K562 (cell line): ENCODE measurements around the gene AURKB. TPM values are rescaled to one million over a fixed set of nuclear protein-coding genes. Genes with fewer than 3 reads are reported as not detected.

Source experiments
- ELF1 ChIP-seq: fragments of 200-800 bp; sonication (Bioruptor generic); IDR thresholded peaks from 2 replicates; pipeline ENCODE4 v1.6.1; 2016; ENCODE audit warnings: missing genetic modification characterization, missing compliant biosample characterization
- EP300 ChIP-seq: IDR thresholded peaks from 2 replicates; pipeline ENCODE4 v1.6.1; 2012; ENCODE audit warnings: low read length, improper control_type of control experiment
- GTF2E2 ChIP-seq: fragments of 200-800 bp; sonication (Bioruptor generic); IDR thresholded peaks from 2 replicates; pipeline ENCODE4 v1.6.1; 2016; ENCODE audit warnings: missing genetic modification characterization, missing compliant biosample characterization
- GTF2F1 ChIP-seq: IDR thresholded peaks from 2 replicates; pipeline ENCODE4 v1.6.1; 2011; ENCODE audit warnings: low read depth, low read length, improper control_type of control experiment
- MXI1 ChIP-seq: IDR thresholded peaks from 2 replicates; pipeline ENCODE4 v1.6.1; 2011; ENCODE audit warnings: low read depth, mild to moderate bottlenecking, improper control_type of control experiment, low read length
- RAD51 ChIP-seq: fragments of 450-650 bp; IDR thresholded peaks from 2 replicates; pipeline ENCODE4 v1.7.1; 2016; ENCODE audit warnings: low read depth, mild to moderate bottlenecking, borderline replicate concordance
- SOX6 ChIP-seq: fragments of 450-650 bp; IDR thresholded peaks from 2 replicates; pipeline ENCODE4 v1.6.1; 2014; ENCODE audit warnings: mild to moderate bottlenecking
- SREBF1 ChIP-seq: fragments of 150-350 bp; IDR thresholded peaks from 2 replicates; pipeline ENCODE4 v1.6.1; 2014; ENCODE audit warnings: antibody characterized with exemption, low read depth, low read length, borderline replicate concordance
- YY1 ChIP-seq, 3 experiments: IDR thresholded peaks; 2 replicates each; pipeline ENCODE4 v1.6.1; 2011; ENCODE audit warnings: low read length in 2 of 3, mild to moderate bottlenecking in 2 of 3, moderate library complexity in 2 of 3, borderline replicate concordance in 1 of 3, control low read depth in 1 of 3, low read depth in 1 of 3; ENCODE audit not compliant: insufficient read depth in 3 of 3, insufficient replicate concordance in 2 of 3, control insufficient read depth in 1 of 3, insufficient read length in 1 of 3; ENCODE audit errors: extremely low read depth in 1 of 3
- ZNF12 ChIP-seq: sonication (generic); formaldehyde crosslinking; IDR thresholded peaks from 2 replicates; pipeline ENCODE4 v1.4.0; 2020; ENCODE audit warnings: mild to moderate bottlenecking, missing genetic modification reagents
- ZNF184 ChIP-seq: sonication (generic); formaldehyde crosslinking; IDR thresholded peaks from 2 replicates; pipeline ENCODE4 v1.5.0; 2020; ENCODE audit warnings: missing genetic modification reagents
- ZNF197 ChIP-seq: fragments of 200-800 bp; sonication (Bioruptor generic); IDR thresholded peaks from 2 replicates; pipeline ENCODE4 v1.6.1; 2016; ENCODE audit warnings: low read depth, missing genetic modification characterization, missing compliant biosample characterization
- ZNF717 ChIP-seq: fragments of 250-450 bp; sonication (Bioruptor Pico); IDR thresholded peaks from 2 replicates; pipeline ENCODE4 v1.5.0; 2021
- ZNF764 ChIP-seq: fragments of 250-450 bp; sonication (Bioruptor Pico); IDR thresholded peaks from 2 replicates; pipeline ENCODE4 v1.4.0; 2020; ENCODE audit warnings: low read depth, mild to moderate bottlenecking, moderate library complexity
- polyA plus RNA-seq, 8 experiments: library from polyadenylated mRNA; depleted of rRNA in 4 of 8; stranded (reverse) in 5 of 8; unstranded in 3 of 8; fragments of >200 nt; fragmentation: Nextera tagmentation in 2 of 8; fragmentation: Illumina TruSeq in 1 of 8; extraction: Ambion mirVana in 2 of 8; extraction: Trizol in 1 of 8; gene quantifications; 2 replicates each; pipeline versions ENCODE4 v1.2.1 to v1.2.3, GENCODE V29; 2011 to 2014; ENCODE audit warnings: inconsistent platforms in 1 of 8, missing spikeins in 1 of 8
- total RNA-seq, 7 experiments: library from RNA; depleted of rRNA in 6 of 7; stranded (reverse); fragments of >200 nt in 6 of 7; fragmentation: Illumina TruSeq in 2 of 7; extraction: Trizol in 2 of 7; gene quantifications; 2 replicates each; pipeline versions ENCODE4 v1.2.1 to v1.2.3, GENCODE V29; 2011 to 2021; ENCODE audit warnings: low replicate concordance in 1 of 7
- TF ChIP-seq, protein P1 (sequence below): sonication (generic); formaldehyde crosslinking; IDR thresholded peaks from 2 replicates; pipeline ENCODE4 v1.8.1; 2023; ENCODE audit warnings: mild to moderate bottlenecking, missing genetic modification reagents
- TF ChIP-seq, protein P2 (sequence below), 2 experiments: fragments of 250-450 bp in 1 of 2; fragments of 450-650 bp in 1 of 2; sonication (Bioruptor Pico) in 1 of 2; IDR thresholded peaks; 2 replicates each; pipeline versions ENCODE4 v1.6.1 to v1.8.0; 2016 to 2021; ENCODE audit warnings: mild to moderate bottlenecking in 2 of 2, moderate library complexity in 2 of 2, missing compliant biosample characterization in 1 of 2, missing genetic modification characterization in 1 of 2
- TF ChIP-seq, protein P3 (sequence below): conservative IDR thresholded peaks from 2 replicates; pipeline ENCODE4 v1.6.1; 2011; ENCODE audit warnings: low read depth, mild to moderate bottlenecking, low read length; ENCODE audit not compliant: control insufficient read depth
- TF ChIP-seq, protein P4 (sequence below): fragments of 450-650 bp; IDR thresholded peaks from 2 replicates; pipeline ENCODE4 v1.6.1; 2016; ENCODE audit warnings: borderline replicate concordance
- TF ChIP-seq, protein P5 (sequence below): fragments of 450-650 bp; IDR thresholded peaks from 2 replicates; pipeline ENCODE4 v1.6.1; 2017; ENCODE audit warnings: antibody characterized with exemption

The AURKB gene
- total and polyA plus RNA-seq, 9 of the 15 experiments (the other 6 are each of a cell fraction or from before 2014, with no cell fraction given) = 27.2 to 114 (median 74.8) TPM

DNA sequence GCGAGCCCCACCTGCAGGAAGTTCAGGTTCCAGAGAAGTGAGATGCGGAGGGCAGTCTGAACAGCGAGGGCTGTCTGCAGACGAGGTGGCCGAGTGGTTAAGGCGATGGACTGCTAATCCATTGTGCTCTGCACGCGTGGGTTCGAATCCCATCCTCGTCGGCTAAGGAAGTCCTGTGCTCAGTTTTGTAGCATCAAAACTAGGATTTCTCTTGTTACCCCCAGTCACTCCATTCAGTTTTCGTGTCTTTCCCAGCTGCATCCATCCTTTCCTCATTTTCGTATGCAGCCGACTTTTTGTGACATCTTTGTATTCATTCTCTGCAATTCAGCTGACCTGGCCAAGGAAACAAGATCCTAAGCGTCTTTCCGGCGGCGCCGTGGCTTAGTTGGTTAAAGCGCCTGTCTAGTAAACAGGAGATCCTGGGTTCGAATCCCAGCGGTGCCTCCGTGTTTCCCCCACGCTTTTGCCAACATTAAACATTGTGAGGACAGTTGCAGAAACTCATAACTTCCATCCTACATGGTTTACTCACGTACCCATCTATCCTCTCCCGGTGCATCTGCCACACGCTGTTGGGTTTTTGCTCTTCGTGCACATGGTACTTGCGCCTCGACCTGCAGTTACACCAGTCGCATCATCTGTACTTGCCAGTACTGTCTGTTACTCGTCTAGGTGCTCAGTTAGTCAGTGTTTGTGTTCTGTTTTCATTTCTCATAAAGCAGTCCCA is 23.4 kb downstream of the AURKB start (continued):
- peak; percentile 56; the same call in 1 of the 2 replicates for TF ChIP-seq SOX6
- TF ChIP-seq, protein P1, sequence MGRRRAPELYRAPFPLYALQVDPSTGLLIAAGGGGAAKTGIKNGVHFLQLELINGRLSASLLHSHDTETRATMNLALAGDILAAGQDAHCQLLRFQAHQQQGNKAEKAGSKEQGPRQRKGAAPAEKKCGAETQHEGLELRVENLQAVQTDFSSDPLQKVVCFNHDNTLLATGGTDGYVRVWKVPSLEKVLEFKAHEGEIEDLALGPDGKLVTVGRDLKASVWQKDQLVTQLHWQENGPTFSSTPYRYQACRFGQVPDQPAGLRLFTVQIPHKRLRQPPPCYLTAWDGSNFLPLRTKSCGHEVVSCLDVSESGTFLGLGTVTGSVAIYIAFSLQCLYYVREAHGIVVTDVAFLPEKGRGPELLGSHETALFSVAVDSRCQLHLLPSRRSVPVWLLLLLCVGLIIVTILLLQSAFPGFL (CRISPR knock-in tag) = 0 out of 2 replicates have a peak, but pooled peaks have one; percentile 36
- TF ChIP-seq ZNF184 (CRISPR knock-in tag) = no peak
- TF ChIP-seq MXI1 = 0 out of 2 replicates have a peak, but pooled peaks have one; percentile 35
- TF ChIP-seq, protein P2, sequence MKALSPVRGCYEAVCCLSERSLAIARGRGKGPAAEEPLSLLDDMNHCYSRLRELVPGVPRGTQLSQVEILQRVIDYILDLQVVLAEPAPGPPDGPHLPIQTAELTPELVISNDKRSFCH (CRISPR knock-in tag; IDR thresholded peaks at IDR 0.05) = no peak
- TF ChIP-seq, protein P2 (tag; IDR thresholded peaks at IDR 0.05) = peak; percentile 38; the same call in 1 of the 2 replicates
- peak; percentile 27; the same call in 1 of the 2 replicates for TF ChIP-seq RAD51
- peak in 2 of 3 experiments; percentile 4 to 7 for TF ChIP-seq YY1 (IDR thresholded peaks at IDR 0.05; ENCODE audit: borderline replicate concordance in 1 of 3, control insufficient read depth in 1 of 3, extremely low read depth in 1 of 3, insufficient read depth in 3 of 3, insufficient read length in 1 of 3, insufficient replicate concordance in 2 of 3, low read depth in 1 of 3, low read length in 2 of 3)
- TF ChIP-seq, protein P3, sequence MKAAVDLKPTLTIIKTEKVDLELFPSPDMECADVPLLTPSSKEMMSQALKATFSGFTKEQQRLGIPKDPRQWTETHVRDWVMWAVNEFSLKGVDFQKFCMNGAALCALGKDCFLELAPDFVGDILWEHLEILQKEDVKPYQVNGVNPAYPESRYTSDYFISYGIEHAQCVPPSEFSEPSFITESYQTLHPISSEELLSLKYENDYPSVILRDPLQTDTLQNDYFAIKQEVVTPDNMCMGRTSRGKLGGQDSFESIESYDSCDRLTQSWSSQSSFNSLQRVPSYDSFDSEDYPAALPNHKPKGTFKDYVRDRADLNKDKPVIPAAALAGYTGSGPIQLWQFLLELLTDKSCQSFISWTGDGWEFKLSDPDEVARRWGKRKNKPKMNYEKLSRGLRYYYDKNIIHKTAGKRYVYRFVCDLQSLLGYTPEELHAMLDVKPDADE = peak; percentile 80; the same call in 1 of the 2 replicates
- peak; percentile 49; the same call in 1 of the 2 replicates for TF ChIP-seq EP300
- peak; percentile 66 for TF ChIP-seq GTF2F1
- TF ChIP-seq ZNF12 (CRISPR knock-in tag) = peak; percentile 85; the same call in 1 of the 2 replicates
- no peak for TF ChIP-seq ZNF717 (CRISPR knock-in tag)
- TF ChIP-seq, protein P4, sequence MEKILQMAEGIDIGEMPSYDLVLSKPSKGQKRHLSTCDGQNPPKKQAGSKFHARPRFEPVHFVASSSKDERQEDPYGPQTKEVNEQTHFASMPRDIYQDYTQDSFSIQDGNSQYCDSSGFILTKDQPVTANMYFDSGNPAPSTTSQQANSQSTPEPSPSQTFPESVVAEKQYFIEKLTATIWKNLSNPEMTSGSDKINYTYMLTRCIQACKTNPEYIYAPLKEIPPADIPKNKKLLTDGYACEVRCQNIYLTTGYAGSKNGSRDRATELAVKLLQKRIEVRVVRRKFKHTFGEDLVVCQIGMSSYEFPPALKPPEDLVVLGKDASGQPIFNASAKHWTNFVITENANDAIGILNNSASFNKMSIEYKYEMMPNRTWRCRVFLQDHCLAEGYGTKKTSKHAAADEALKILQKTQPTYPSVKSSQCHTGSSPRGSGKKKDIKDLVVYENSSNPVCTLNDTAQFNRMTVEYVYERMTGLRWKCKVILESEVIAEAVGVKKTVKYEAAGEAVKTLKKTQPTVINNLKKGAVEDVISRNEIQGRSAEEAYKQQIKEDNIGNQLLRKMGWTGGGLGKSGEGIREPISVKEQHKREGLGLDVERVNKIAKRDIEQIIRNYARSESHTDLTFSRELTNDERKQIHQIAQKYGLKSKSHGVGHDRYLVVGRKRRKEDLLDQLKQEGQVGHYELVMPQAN = 0 out of 2 replicates have a peak, but pooled peaks have one; percentile 22
- TF ChIP-seq, protein P5, sequence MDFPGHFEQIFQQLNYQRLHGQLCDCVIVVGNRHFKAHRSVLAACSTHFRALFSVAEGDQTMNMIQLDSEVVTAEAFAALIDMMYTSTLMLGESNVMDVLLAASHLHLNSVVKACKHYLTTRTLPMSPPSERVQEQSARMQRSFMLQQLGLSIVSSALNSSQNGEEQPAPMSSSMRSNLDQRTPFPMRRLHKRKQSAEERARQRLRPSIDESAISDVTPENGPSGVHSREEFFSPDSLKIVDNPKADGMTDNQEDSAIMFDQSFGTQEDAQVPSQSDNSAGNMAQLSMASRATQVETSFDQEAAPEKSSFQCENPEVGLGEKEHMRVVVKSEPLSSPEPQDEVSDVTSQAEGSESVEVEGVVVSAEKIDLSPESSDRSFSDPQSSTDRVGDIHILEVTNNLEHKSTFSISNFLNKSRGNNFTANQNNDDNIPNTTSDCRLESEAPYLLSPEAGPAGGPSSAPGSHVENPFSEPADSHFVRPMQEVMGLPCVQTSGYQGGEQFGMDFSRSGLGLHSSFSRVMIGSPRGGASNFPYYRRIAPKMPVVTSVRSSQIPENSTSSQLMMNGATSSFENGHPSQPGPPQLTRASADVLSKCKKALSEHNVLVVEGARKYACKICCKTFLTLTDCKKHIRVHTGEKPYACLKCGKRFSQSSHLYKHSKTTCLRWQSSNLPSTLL = peak; percentile 81; the same call in 1 of the 2 replicates
- peak; percentile 93 for TF ChIP-seq ZNF764 (CRISPR knock-in tag)
- no peak for TF ChIP-seq GTF2E2
- TF ChIP-seq SREBF1 = no peak
- TF ChIP-seq ZNF197 (CRISPR knock-in tag) = 0 out of 2 replicates have a peak, but pooled peaks have one; percentile 34
- peak; percentile 54; the same call in 1 of the 2 replicates for TF ChIP-seq ELF1 (tag)
